Neural cell (in vitro differentiated cells): ENCODE data around the gene TTC31. TPM values are rescaled to one million over a fixed set of nuclear protein-coding genes. Genes with fewer than 3 reads are reported as not detected.
"Not testable (repeated sequence)": the region's sequence is repeated elsewhere in the genome, so short reads cannot be mapped to it uniquely, and the experiment has no call there.

Experiments used
- H2AFZ ChIP-seq: fragments of 200-600, 300-800 bp; sonication (generic), shearing (Covaris generic); 2 replicates; pipeline ENCODE4 v1.6.0; 2014; ENCODE audit warnings: low read depth, mild to moderate bottlenecking, antibody characterized with exemption, low read length, moderate library complexity
- H3F3A ChIP-seq: fragments of 200-600 bp; shearing (Covaris generic); 2 replicates; pipeline ENCODE4 v1.6.1; 2016; ENCODE audit warnings: mild to moderate bottlenecking, moderate library complexity, mixed read lengths, antibody characterized with exemption, low read length; ENCODE audit not compliant: insufficient read depth, poor library complexity, severe bottlenecking
- H3K27ac ChIP-seq: fragments of 200-600, 300-800 bp; sonication (generic), shearing (Covaris generic); 2 replicates; pipeline ENCODE4 v1.5.1; 2014; ENCODE audit warnings: mild to moderate bottlenecking, low read length, moderate library complexity
- H3K27me3 ChIP-seq: fragments of 300-800, 200-600 bp; sonication (generic), shearing (Covaris generic); 2 replicates; pipeline ENCODE4 v1.6.0; 2014; ENCODE audit warnings: mild to moderate bottlenecking, low read depth, low read length, moderate library complexity; ENCODE audit not compliant: insufficient read depth
- H3K36me3 ChIP-seq: fragments of 300-800, 200-600 bp; sonication (generic), shearing (Covaris generic); 2 replicates; pipeline ENCODE4 v1.5.1; 2014; ENCODE audit warnings: mild to moderate bottlenecking, antibody characterized with exemption, low read length, moderate library complexity; ENCODE audit not compliant: insufficient read depth
- H3K4me2 ChIP-seq: fragments of 300-800, 200-600 bp; sonication (generic), shearing (Covaris generic); 2 replicates; pipeline ENCODE4 v1.6.0; 2014; ENCODE audit warnings: mild to moderate bottlenecking, low read length
- H3K4me3 ChIP-seq: fragments of 300-800, 200-600 bp; sonication (generic), shearing (Covaris generic); 2 replicates; pipeline ENCODE4 v1.5.1; 2014; ENCODE audit warnings: mild to moderate bottlenecking, low read length, moderate library complexity
- H3K79me2 ChIP-seq: fragments of 200-600 bp; shearing (Covaris generic); replicated peaks from 2 replicates; pipeline ENCODE4 v1.6.0; 2014; ENCODE audit warnings: mild to moderate bottlenecking, low read length, moderate library complexity; ENCODE audit not compliant: insufficient read depth
- H3K9ac ChIP-seq: fragments of 300-800, 200-600 bp; sonication (generic), shearing (Covaris generic); 2 replicates; pipeline ENCODE4 v1.6.1; 2016; ENCODE audit warnings: mild to moderate bottlenecking, low read length, mixed read lengths
- H3K9me2 ChIP-seq: fragments of 200-600 bp; shearing (Covaris generic); 2 replicates; pipeline ENCODE4 v1.6.1; 2016; ENCODE audit warnings: mild to moderate bottlenecking, low read length, mixed read lengths; ENCODE audit not compliant: insufficient read depth
- H3K9me3 ChIP-seq: fragments of 200-600, 300-800 bp; sonication (generic), shearing (Covaris generic); 2 replicates; pipeline ENCODE4 v1.6.1; 2016; ENCODE audit warnings: mild to moderate bottlenecking, mixed run types, low read length, moderate library complexity, mixed read lengths
- H4K20me1 ChIP-seq: fragments of 200-600 bp; shearing (Covaris generic); 2 replicates; pipeline ENCODE4 v1.6.1; 2016; ENCODE audit warnings: mild to moderate bottlenecking, mixed run types; ENCODE audit not compliant: insufficient read depth
- EP300 ChIP-seq: fragments of 450-650 bp; conservative IDR thresholded peaks from 2 replicates; pipeline ENCODE4 v1.6.1; 2014; ENCODE audit warnings: antibody characterized with exemption, mild to moderate bottlenecking, moderate library complexity; ENCODE audit not compliant: poor library complexity, severe bottlenecking
- EZH2 ChIP-seq: fragments of 200-600, 300-800 bp; shearing (Covaris generic), sonication (generic); IDR thresholded peaks from 2 replicates; pipeline ENCODE4 v1.6.1; 2014; ENCODE audit warnings: antibody characterized with exemption, low read length, borderline replicate concordance, mild to moderate bottlenecking; ENCODE audit not compliant: insufficient read depth, poor library complexity, severe bottlenecking
- MXI1 ChIP-seq: fragments of 450-650 bp; conservative IDR thresholded peaks from 2 replicates; pipeline ENCODE4 v1.6.1; 2014; ENCODE audit warnings: antibody characterized with exemption, mild to moderate bottlenecking; ENCODE audit not compliant: poor library complexity, severe bottlenecking
- POLR2AphosphoS5 ChIP-seq: IDR thresholded peaks from 2 replicates; pipeline ENCODE4 v1.6.1; 2012
- RAD21 ChIP-seq: fragments of 450-650 bp; conservative IDR thresholded peaks from 2 replicates; pipeline ENCODE4 v1.6.1; 2014; ENCODE audit warnings: antibody characterized with exemption, mild to moderate bottlenecking, moderate library complexity
- SMC3 ChIP-seq: fragments of 450-650 bp; conservative IDR thresholded peaks from 2 replicates; pipeline ENCODE4 v1.6.1; 2014; ENCODE audit warnings: antibody characterized with exemption, mild to moderate bottlenecking, moderate library complexity; ENCODE audit not compliant: poor library complexity
- TAF1 ChIP-seq: IDR thresholded peaks from 2 replicates; pipeline ENCODE4 v1.6.1; 2012; ENCODE audit warnings: low read depth
- polyA plus RNA-seq: library from polyadenylated mRNA; depleted of rRNA; stranded (reverse); fragments of >200 nt; gene quantifications from 2 replicates; pipeline ENCODE4 v1.2.3, GENCODE V29; 2014
- TF ChIP-seq, protein P1 (sequence below): fragments of 450-650 bp; IDR thresholded peaks from 2 replicates; pipeline ENCODE4 v1.5.1; 2014; ENCODE audit warnings: antibody characterized with exemption, mild to moderate bottlenecking, moderate library complexity; ENCODE audit not compliant: poor library complexity, severe bottlenecking
- TF ChIP-seq, protein P2 (sequence below): IDR thresholded peaks from 2 replicates; pipeline ENCODE4 v1.6.1; 2012; ENCODE audit warnings: borderline replicate concordance

TTC31 gene
- polyA plus RNA-seq, 1 donor from 2014 or later: 11.0 TPM

- Histone ChIP-seq H3K36me3 (peaks cover 3% of the 10 kb centered on the region), H2AFZ (peak overlapping the region; percentile 69), H3K4me2 (peak overlapping the region; percentile 84), H3K27ac (peak overlapping the region; percentile 87), H3F3A (no peaks in the 10 kb centered on the region), H3K4me3 (peak overlapping the region; percentile 100), H3K79me2 (peaks cover 26% of the 10 kb centered on the region), H4K20me1 (no peaks in the 10 kb centered on the region), H3K9ac (peak overlapping the region; percentile 94), H3K9me2 (no peaks in the 10 kb centered on the region), H3K27me3 (no peaks in the 10 kb centered on the region), H3K9me3 (no peaks in the 10 kb centered on the region)
- TF ChIP-seq POLR2AphosphoS5 (no peak), RAD21 (no peak), TAF1 (no peak), EZH2 (no peak), EP300 (no peak), MXI1 (no peak), SMC3 (no peak)
- TF ChIP-seq, protein P1, sequence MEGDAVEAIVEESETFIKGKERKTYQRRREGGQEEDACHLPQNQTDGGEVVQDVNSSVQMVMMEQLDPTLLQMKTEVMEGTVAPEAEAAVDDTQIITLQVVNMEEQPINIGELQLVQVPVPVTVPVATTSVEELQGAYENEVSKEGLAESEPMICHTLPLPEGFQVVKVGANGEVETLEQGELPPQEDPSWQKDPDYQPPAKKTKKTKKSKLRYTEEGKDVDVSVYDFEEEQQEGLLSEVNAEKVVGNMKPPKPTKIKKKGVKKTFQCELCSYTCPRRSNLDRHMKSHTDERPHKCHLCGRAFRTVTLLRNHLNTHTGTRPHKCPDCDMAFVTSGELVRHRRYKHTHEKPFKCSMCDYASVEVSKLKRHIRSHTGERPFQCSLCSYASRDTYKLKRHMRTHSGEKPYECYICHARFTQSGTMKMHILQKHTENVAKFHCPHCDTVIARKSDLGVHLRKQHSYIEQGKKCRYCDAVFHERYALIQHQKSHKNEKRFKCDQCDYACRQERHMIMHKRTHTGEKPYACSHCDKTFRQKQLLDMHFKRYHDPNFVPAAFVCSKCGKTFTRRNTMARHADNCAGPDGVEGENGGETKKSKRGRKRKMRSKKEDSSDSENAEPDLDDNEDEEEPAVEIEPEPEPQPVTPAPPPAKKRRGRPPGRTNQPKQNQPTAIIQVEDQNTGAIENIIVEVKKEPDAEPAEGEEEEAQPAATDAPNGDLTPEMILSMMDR: no peak
- TF ChIP-seq, protein P2, sequence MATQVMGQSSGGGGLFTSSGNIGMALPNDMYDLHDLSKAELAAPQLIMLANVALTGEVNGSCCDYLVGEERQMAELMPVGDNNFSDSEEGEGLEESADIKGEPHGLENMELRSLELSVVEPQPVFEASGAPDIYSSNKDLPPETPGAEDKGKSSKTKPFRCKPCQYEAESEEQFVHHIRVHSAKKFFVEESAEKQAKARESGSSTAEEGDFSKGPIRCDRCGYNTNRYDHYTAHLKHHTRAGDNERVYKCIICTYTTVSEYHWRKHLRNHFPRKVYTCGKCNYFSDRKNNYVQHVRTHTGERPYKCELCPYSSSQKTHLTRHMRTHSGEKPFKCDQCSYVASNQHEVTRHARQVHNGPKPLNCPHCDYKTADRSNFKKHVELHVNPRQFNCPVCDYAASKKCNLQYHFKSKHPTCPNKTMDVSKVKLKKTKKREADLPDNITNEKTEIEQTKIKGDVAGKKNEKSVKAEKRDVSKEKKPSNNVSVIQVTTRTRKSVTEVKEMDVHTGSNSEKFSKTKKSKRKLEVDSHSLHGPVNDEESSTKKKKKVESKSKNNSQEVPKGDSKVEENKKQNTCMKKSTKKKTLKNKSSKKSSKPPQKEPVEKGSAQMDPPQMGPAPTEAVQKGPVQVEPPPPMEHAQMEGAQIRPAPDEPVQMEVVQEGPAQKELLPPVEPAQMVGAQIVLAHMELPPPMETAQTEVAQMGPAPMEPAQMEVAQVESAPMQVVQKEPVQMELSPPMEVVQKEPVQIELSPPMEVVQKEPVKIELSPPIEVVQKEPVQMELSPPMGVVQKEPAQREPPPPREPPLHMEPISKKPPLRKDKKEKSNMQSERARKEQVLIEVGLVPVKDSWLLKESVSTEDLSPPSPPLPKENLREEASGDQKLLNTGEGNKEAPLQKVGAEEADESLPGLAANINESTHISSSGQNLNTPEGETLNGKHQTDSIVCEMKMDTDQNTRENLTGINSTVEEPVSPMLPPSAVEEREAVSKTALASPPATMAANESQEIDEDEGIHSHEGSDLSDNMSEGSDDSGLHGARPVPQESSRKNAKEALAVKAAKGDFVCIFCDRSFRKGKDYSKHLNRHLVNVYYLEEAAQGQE: no peak
These were observed 700 bp upstream of the TTC31 start for GRCh38 chr2:74481961-74482800.

DNA sequence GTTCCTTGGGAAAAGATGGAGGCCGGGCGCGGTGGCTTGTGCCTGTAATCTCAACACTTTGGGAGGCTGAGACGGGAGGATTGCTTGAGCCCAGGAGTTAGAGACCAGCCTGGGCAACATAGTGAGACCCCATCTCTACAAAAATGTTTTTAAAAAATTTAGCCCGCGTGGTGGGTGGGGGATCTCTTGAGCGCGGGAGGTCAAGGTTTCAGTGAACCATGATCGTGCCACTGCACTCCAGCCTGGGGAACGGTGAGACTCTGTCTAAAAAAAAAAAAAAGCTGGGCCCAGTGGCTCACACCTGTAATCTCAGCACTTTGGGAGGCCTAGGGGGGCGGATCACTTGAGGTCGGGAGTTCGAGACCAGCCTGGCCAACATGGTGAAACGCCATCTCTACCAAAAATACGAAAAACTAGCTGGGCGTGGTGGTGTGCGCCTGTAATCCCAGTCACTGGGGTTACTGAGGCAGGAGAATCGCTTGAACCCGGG, 839 bp downstream of the TTC31 start:
- H3K79me2 ChIP-seq: peaks cover 26% of the 10 kb centered on the region
- not testable (repeated sequence) for H3F3A ChIP-seq, H3K9me3 ChIP-seq, H3K9me2 ChIP-seq, H4K20me1 ChIP-seq, H3K27ac ChIP-seq, H3K27me3 ChIP-seq, H2AFZ ChIP-seq, H3K36me3 ChIP-seq
- peak overlapping the region; percentile 97 for H3K4me2 ChIP-seq
- H3K4me3 ChIP-seq: peak overlapping the region; percentile 100
- H3K9ac ChIP-seq: peak overlapping the region; percentile 94
